SK-MEL-5 (cell line): ENCODE data around the gene KLK4. TPM values are rescaled to one million over a fixed set of nuclear protein-coding genes. Genes with fewer than 3 reads are reported as not detected.
"Not testable (repeated sequence)": the region's sequence is repeated elsewhere in the genome, so short reads cannot be mapped to it uniquely, and the experiment has no call there.

Experiments
- DNase-seq: peaks from one replicate; pipeline ENCODE4 v3.0.0-alpha.2; 2016; ENCODE audit warnings: low read depth, low spot score
- in situ Hi-C: cut with HindIII; loops from 2 replicates; pipeline ENCODE4 v1.10.0; 2016; ENCODE audit warnings: low sequenced_read_pairs, high pct_unique_total_duplicates, low pct_unique_long_range_greater_than_20kb
- total RNA-seq: library from RNA; depleted of rRNA; stranded (reverse); fragments of >200 nt; shearing (Covaris generic); gene quantifications from 2 replicates; pipeline ENCODE4 v1.2.3, GENCODE V29; 2014

KLK4 gene
- total RNA-seq, 1 experiment from 2014 or later: not detected

DNA sequence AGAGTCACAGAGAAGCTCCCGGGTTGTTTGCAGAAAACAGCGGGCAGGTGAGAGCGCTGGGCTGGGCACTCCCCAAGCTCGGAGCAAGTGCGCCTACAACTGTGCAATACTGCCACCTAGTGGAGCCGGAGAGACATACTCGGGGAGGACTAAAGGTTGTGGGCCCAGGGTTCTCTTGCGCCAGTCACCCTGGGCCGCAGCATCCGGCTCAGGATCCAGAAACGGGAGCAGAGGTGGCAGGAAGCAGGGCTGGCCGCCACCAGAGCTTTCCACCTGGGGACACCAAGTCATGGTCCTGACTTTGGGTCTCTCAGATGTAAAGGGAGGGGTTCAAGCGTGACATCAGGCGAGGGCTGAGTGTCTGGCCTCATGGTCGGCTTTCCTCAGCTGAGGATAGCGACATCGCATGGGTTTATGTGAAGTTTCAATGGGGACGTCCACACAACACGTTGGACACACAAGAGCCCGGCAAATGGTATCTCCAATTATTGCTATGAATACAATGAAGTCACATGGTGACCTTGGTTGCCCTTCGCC, 11.2 kb upstream of the KLK4 start:
- in situ Hi-C loops: no loop called here
- DNase-seq: peak; percentile 91

- in situ Hi-C loops: no loop called here
These were observed 10.5 kb upstream of the KLK4 start for GRCh38 chr19:50921426-50922316.

DNA sequence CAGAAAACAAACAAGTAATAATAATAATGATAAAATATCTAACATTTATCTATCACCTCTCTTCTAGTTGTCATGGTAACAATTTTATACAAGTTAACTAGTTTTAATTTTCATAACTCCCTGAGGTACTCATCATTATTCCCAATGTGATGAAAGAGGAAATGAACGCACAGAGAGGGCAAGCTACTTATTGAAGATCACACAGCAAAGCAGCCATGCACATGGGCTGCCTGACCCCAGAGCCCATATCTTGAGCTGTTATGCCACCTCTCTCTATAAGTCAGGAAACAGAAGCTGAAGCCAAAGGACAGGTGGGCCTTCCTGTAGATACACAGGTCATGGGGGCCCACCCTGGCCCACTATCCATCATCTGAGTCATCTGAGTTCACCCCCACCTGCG, 4.9 kb upstream of the KLK4 start:
- no peak for DNase-seq
- in situ Hi-C loops: no loop called here

More at GRCh38 chr19:50921426-50922316, 10.5 kb upstream of the KLK4 start:
- peak; percentile 89 for DNase-seq

GRCh38 chr19:50912727-50913716, 1.8 kb upstream of the KLK4 start:
- in situ Hi-C loops: no loop called here
- DNase-seq: no peak

DNA sequence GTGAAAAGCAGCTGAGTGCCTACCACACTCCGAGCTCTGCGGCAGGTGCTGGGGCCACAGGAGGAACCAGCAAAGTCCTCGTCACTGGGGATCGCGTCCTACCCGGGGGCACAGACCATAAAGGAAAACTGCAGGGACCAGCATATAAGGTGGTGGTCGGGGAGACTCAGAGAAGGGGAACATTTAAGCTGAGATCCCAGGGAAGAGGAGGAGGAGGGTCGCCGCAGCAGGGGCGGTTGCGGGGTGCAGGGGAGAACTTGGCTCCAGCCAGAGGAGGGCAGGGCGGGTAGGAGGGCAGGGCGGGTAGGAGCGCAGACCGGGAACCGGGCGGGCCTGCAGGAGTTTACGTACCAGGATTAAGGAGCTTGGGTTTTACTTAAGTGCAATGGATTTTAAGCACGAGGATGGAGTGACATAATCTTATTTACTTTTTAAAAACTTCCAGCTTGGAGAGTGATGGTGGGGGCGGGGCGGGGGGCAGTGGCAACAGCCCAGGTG, 956 bp upstream of the KLK4 start:
- no peak for DNase-seq
- in situ Hi-C loops: no loop called here

DNA sequence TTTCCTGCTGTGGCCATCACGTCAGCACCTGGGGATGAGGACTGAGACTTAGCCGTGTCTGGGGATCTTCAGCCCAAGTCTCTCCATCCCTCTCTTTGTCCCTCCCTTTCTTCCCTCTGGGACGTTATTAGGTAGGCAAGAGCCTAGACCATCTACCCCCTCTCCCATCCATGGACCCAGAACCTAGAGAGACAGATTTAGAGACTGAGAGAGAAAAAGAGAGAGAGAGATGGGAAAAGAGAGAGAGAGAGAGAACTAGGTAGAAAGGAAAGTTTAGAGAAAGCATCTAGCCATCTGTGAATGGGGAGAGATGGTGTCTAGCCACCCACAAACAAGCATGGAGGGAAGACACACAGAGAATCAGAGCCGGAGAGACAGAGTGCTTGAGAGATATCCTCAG, 473 bp downstream of the KLK4 start:
- DNase-seq: no peak
- in situ Hi-C loops: no loop called here

- DNase-seq: peak; percentile 88
- in situ Hi-C loops: no loop called here
These were observed 1.7 kb downstream of the KLK4 start for GRCh38 chr19:50909240-50910070.

DNA sequence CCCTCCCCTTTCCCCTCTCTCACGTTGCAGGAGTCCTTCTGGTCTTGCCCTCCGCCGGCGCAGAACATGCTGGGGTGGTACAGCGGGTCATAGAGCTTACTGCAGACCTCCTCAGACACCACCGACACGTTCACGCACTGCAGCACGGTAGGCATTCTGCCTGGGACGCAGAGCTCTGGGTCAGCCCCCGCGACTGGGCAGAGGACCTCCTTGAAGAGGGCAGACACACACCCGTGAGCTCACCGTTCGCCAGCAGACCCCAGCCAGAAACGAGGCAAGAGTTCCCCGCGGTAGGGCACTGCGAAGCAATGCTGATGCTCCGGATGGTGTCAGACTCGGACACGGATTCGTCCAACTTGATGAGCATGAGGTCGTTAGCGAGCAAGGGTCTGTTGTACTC, 2.9 kb downstream of the KLK4 start:
- in situ Hi-C loops: no loop called here
- DNase-seq: no peak

DNA sequence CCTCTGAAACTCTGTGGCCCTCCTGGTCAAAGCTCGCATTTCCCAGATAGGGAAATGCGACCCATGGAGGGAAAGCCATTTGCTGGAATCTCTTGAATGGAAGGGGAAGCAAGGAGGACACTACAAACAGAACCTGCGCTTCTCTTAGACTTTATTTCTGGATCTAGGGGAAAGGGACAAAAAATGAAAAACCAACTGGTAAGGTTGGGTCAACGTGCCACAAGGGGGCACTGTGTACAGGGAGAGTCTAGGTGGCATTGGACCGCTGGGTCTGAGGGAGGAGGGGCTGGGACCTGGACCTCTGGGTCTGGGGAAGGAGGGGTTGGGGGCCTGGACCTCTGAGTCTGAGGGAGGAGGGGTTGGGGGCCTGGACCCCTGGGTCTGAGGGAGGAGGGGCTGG, 5.0 kb downstream of the KLK4 start:
- DNase-seq: peak; percentile 69
- in situ Hi-C loops: no loop called here

- in situ Hi-C loops: no loop called here
- no peak for DNase-seq
These were observed 8.6 kb downstream of the KLK4 start for GRCh38 chr19:50902640-50903039.

DNA sequence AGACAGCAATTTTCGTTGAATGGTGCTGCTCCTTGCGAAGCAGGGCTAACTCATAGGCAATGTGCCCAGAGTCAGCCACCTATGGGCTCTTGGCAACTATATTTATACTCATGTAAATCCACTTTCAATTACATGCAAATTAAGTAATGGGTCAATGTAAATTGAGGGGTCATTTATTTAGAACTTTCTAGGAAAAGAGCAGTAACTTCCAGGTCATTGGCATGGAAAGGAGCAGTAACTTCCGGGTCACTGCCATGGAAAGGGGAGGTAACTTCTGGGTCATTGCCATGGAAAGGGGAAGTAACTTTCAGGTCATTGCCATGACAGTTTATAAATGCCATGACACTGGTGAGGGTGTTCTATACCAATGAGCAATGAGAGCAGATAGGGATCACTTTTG, 11.6 kb downstream of the KLK4 start:
- DNase-seq: no peak
- in situ Hi-C loops: no loop called here

DNA sequence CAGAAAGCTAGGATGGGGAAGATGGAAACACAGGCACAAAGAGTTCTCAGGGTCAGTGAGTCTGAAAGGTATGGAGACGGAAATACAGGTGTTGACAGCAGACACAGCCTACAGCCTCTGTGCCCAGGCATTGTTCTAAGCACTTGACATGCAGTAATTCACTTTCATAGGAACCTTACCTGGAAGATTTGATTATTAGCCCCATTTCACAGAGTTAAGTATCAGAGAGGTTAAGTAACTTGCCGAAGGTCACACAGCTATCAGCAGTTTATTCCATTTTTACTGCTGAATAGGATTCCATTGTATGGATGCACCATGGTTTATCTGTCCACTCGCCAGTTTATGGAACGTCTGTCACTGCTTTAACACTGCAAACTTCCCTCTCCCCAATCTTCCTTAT, 13.2 kb downstream of the KLK4 start:
- in situ Hi-C loops: no loop called here
- no peak for DNase-seq

- in situ Hi-C loops: no loop called here
- DNase-seq: peak; percentile 40
These were observed 13.6 kb downstream of the KLK4 start for GRCh38 chr19:50897612-50898011.

- in situ Hi-C loops: no loop called here
- DNase-seq: no peak
These were observed 14.0 kb downstream of the KLK4 start for GRCh38 chr19:50897191-50897607.

- in situ Hi-C loops: no loop called here
- peak; percentile 74 for DNase-seq
These were observed 14.5 kb downstream of the KLK4 start for GRCh38 chr19:50896591-50897190.

DNA sequence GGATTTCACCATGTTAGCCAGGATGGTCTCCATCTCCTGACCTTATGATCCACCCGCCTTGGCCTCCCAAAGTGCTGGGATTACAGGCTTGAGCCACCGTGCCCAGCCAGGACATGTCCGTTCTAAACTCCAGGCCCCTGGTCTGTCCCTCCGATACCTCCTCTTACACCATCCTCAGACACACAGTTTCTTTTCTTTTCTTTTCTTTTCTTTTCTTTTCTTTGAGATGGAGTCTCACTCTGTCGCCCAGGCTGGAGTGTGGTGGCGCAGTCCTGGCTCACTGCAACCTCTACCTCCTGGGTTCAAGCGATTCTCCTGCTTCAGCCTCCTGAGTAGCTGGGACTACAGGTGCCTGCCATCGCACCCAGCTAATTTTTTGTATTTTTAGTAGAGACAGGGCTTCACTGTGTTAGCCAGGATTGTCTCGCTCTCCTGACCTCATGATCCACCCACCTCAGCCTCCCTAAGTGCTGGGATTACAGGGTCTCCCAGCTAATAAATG, 15.1 kb downstream of the KLK4 start:
- in situ Hi-C loops, DNase-seq: not testable (repeated sequence)
